GM23338 (cell line): Measurements from ENCODE around the gene ZSCAN21. TPM values are rescaled to one million over a fixed set of nuclear protein-coding genes. Genes with fewer than 3 reads are reported as not detected.

ENCODE experiments used
- ATAC-seq: fragments of 200-7000 bp; cut with Tn5 transposase; 3 replicates; pipeline ENCODE4 v1.9.1; 2020
- DNase-seq: peaks from one replicate; pipeline ENCODE4 v3.0.0-alpha.2; 2015; ENCODE audit warnings: low spot score
- H2AFZ ChIP-seq: fragments of 200-600 bp; sonication (generic); 2 replicates; pipeline ENCODE4 v1.8.0; 2016; ENCODE audit warnings: antibody characterized with exemption, mild to moderate bottlenecking, moderate library complexity
- H3F3A ChIP-seq: fragments of 200-600 bp; sonication (generic); replicated peaks from 2 replicates; pipeline ENCODE4 v1.8.0; 2017; ENCODE audit warnings: antibody characterized with exemption, mixed run types, low read depth
- H3K27ac ChIP-seq: fragments of 200-600 bp; sonication (generic); 2 replicates; pipeline ENCODE4 v1.6.1; 2016; ENCODE audit warnings: low read depth
- H3K27me3 ChIP-seq: fragments of 200-600 bp; sonication (generic); 2 replicates; pipeline ENCODE4 v1.8.0; 2016; ENCODE audit warnings: mild to moderate bottlenecking, mixed run types, moderate library complexity; ENCODE audit not compliant: insufficient read depth
- H3K36me3 ChIP-seq: fragments of 200-600 bp; sonication (generic); 2 replicates; pipeline ENCODE4 v1.8.0; 2016; ENCODE audit warnings: mild to moderate bottlenecking; ENCODE audit not compliant: insufficient read depth
- H3K4me1 ChIP-seq: fragments of 200-600 bp; sonication (generic); 2 replicates; pipeline ENCODE4 v1.8.0; 2016; ENCODE audit warnings: mild to moderate bottlenecking, moderate library complexity; ENCODE audit not compliant: insufficient read depth
- H3K4me2 ChIP-seq: fragments of 200-600 bp; sonication (generic); 2 replicates; pipeline ENCODE4 v1.7.1; 2017; ENCODE audit warnings: mixed run types
- H3K4me3 ChIP-seq: fragments of 200-600 bp; sonication (generic); 2 replicates; pipeline ENCODE4 v1.6.1; 2016; ENCODE audit warnings: mixed run types
- H3K79me2 ChIP-seq: fragments of 200-600 bp; sonication (generic); replicated peaks from 2 replicates; pipeline ENCODE4 v1.8.0; 2017; ENCODE audit warnings: mild to moderate bottlenecking; ENCODE audit not compliant: insufficient read depth
- H3K9me2 ChIP-seq: fragments of 200-600 bp; sonication (generic); 2 replicates; pipeline ENCODE4 v1.8.0; 2017; ENCODE audit not compliant: insufficient read depth
- H4K20me1 ChIP-seq: fragments of 200-600 bp; sonication (generic); replicated peaks from 2 replicates; pipeline ENCODE4 v1.8.0; 2017; ENCODE audit warnings: mild to moderate bottlenecking; ENCODE audit not compliant: insufficient read depth
- H3K27ac Mint-ChIP-seq: 2 replicates; pipeline ENCODE4 v1.8.0; 2020; ENCODE audit warnings: inconsistent platforms, mild to moderate bottlenecking, moderate library complexity, mixed read lengths
- H3K27me3 Mint-ChIP-seq: 3 replicates; pipeline ENCODE4 v1.8.0; 2022; ENCODE audit warnings: low read depth, mild to moderate bottlenecking, moderate library complexity, mixed read lengths, inconsistent platforms; ENCODE audit not compliant: insufficient read depth, poor library complexity
- H3K36me3 Mint-ChIP-seq: 3 replicates; pipeline ENCODE4 v1.8.0; 2021; ENCODE audit warnings: low read depth, mild to moderate bottlenecking, inconsistent platforms, moderate library complexity, mixed read lengths
- H3K4me1 Mint-ChIP-seq: 3 replicates; pipeline ENCODE4 v1.8.0; 2020; ENCODE audit warnings: mild to moderate bottlenecking, inconsistent platforms, mixed read lengths
- H3K4me3 Mint-ChIP-seq: 3 replicates; pipeline ENCODE4 v1.8.0; 2021; ENCODE audit warnings: moderate library complexity, mild to moderate bottlenecking, inconsistent platforms, mixed read lengths
- H3K9me3 Mint-ChIP-seq: 3 replicates; pipeline ENCODE4 v1.8.0; 2020; ENCODE audit warnings: moderate library complexity, mild to moderate bottlenecking, inconsistent platforms, mixed read lengths
- ETS1 ChIP-seq: IDR thresholded peaks from 2 replicates; pipeline ENCODE4 v1.6.1; 2016; ENCODE audit warnings: antibody characterized with exemption
- POLR2AphosphoS5 ChIP-seq: IDR thresholded peaks from 2 replicates; pipeline ENCODE4 v1.6.1; 2016; ENCODE audit warnings: antibody characterized with exemption, low read depth
- REST ChIP-seq: IDR thresholded peaks from one replicate; pipeline ENCODE4 v1.6.1; 2018; ENCODE audit warnings: antibody characterized with exemption; ENCODE audit not compliant: unreplicated experiment
- STAT1 ChIP-seq: IDR thresholded peaks from one replicate; pipeline ENCODE4 v1.6.1; 2016; ENCODE audit warnings: antibody characterized with exemption; ENCODE audit not compliant: unreplicated experiment
- ZNF462 ChIP-seq: fragments of 250-450 bp; sonication (Bioruptor Pico); IDR thresholded peaks from 2 replicates; pipeline ENCODE4 v1.5.0; 2020; ENCODE audit warnings: mild to moderate bottlenecking, moderate library complexity
- polyA plus RNA-seq: library from polyadenylated mRNA; unstranded; fragments of >200 nt; fragmentation: Nextera tagmentation; extraction: Ambion mirVana; gene quantifications from 2 replicates; pipeline ENCODE4 v1.2.1, GENCODE V29; 2016
- total RNA-seq: library from RNA; depleted of rRNA; stranded (reverse); fragments of >200 nt; shearing (Covaris generic); gene quantifications from 2 replicates; pipeline ENCODE4 v1.2.3, GENCODE V29; 2014

Gene ZSCAN21
- total and polyA plus RNA-seq, 2 experiments from 2014 or later: 15.7 to 21.8 TPM

- H3K79me2 ChIP-seq: peaks cover 8% of the 10 kb centered on the region
- peak; percentile 26 for ATAC-seq
Observed at GRCh38 chr7:100088621-100089457, 39.3 kb downstream of the ZSCAN21 start, which contains the start of gene COPS6. Gene COPS6 (plus strand): TSS chr7:100088969. CDS start chr7:100088991, 22 bp downstream.

More at GRCh38 chr7:100088621-100089457, 39.3 kb downstream of the ZSCAN21 start, which contains the start of gene COPS6:
- DNase-seq: peak; percentile 86
- peak within 1 kb of the TSS; percentile 90 for H3K4me2 ChIP-seq
- peak within 1 kb of the TSS; percentile 93 for H3K4me3 Mint-ChIP-seq
- peaks cover 17% of the 10 kb centered on the region for H3K36me3 ChIP-seq
- peak within 1 kb of the TSS; percentile 82 for H3K4me3 ChIP-seq
- H3K4me1 ChIP-seq: peaks cover 6% of the 10 kb centered on the region
- peak within 1 kb of the TSS; percentile 94 for H3K27ac Mint-ChIP-seq
- peaks cover 37% of the 10 kb centered on the region for H3K36me3 Mint-ChIP-seq
- H3K27me3 Mint-ChIP-seq: peaks cover 34% of the 10 kb centered on the region
- peak within 1 kb of the TSS; percentile 95; the same call in 1 of the 2 replicates for H2AFZ ChIP-seq
- H3K27ac ChIP-seq: peak within 1 kb of the TSS; percentile 90
- no peaks in the 10 kb centered on the region for H3K9me2 ChIP-seq
- H3K27me3 ChIP-seq: no peaks in the 10 kb centered on the region
- no peaks in the 10 kb centered on the region for H3K9me3 Mint-ChIP-seq
- peaks cover 11% of the 10 kb centered on the region; the same call in 1 of the 2 replicates for H4K20me1 ChIP-seq
- H3F3A ChIP-seq: peaks cover 53% of the 10 kb centered on the region
- peaks cover 18% of the 10 kb centered on the region for H3K4me1 Mint-ChIP-seq
- TF ChIP-seq ETS1: peak; percentile 49; the same call in 1 of the 2 replicates
- TF ChIP-seq REST: peak; percentile 26
- TF ChIP-seq POLR2AphosphoS5: peak; percentile 91
- TF ChIP-seq ZNF462 (CRISPR knock-in tag): no peak
- TF ChIP-seq STAT1: no peak
